ACHN (cell line): ENCODE results near the gene GXYLT2.

Experiments used
- DNase-seq: peaks from one replicate; pipeline ENCODE4 v3.0.0-alpha.2; 2015
- in situ Hi-C: cut with HindIII; loops from 2 replicates; pipeline ENCODE4 v1.10.0; 2017; ENCODE audit warnings: low sequenced_read_pairs, low pct_ligation_motif_present, low pct_unique_long_range_greater_than_20kb

Gene GXYLT2

DNA sequence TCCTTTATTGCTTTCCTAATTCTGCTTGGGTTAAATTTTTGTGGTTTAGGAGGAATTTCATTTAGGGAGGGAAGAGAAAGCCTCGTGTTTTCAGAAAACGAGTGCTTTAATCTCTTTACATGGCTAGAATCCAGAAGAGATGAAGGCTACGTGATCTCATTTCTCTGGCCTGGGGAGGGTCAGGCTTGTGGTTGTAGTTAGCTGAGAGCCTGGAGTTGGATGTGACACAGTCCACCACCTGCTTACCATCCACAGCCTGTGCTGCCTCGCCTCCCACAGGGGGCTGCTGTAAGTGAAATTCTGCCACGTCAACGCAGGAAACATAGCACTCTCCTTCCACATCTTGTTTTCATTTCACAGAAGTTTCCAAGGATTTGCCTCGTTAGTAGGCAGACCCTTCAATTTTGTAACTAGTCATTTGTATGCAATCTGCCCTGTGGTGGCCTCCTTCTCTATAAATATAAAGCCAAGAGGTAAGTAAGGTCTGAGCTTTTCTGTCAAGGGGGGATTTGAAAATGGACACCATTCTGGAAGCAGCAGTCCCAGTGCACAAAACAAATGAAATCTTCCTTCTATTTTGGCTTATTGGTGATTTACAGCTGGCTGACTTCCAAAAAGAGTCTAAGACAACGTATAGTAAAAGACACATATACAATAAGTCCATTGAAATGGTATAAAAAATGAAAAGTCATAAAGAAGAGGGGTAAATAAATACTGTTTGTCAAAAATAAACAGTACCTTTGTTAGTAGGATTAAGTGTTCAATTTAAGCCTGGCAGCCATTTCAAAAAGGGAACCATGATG is 3.4 kb downstream of the GXYLT2 start:
- peak; percentile 80 for DNase-seq
- in situ Hi-C loops = no loop called here

DNA sequence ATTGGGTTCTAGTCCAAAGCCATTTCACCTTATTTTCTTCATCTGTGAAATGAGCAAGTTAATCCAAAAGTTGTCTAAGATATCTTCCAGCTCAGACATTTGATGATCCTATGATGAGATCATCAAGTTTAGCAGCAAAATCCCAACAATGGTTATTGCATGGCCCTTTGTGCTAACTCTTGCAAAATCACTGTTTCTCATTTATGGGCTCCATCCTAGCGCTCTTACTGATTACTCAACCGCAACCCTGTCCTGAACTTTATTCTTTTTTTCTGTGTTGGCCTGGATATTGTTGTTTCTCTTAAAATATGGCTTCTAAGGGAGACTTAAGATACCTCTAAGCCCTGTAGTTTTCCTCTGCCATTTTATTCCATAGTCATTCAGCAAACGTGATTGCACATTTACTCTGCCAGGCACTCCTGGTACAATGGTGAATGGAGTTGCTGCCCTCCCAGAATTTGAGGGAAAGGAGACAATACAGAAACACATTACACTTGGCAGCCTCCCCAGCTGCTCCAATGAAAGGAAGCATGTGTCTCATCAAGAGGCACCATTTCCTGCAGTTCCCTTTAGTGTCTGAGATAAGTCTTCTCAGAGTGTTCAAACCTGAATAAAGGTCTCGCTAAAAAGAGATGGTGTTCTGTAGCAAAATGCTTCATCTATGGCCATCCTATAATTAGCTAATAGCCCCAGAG is 4.4 kb downstream of the GXYLT2 start:
- DNase-seq = no peak
- in situ Hi-C loops = no loop called here

DNA sequence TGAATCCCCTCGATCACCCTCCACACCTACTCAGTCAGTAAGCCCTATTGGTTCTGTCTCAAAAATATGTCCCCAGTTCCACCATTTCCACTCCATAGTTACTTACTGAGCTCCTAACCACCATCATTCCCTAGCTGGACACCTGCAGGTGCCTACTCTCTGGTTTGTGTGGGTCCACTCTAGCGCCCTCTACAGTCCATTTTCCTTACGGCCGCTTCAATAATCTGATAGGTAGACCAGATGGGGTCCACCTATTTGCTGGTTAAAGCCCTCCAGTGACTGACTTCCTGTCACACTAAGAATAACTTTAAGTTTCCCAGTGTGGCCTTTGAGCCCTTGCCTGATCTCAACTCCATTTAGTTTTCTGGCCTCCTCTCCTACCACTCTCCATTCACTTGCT is 5.0 kb downstream of the GXYLT2 start:
- in situ Hi-C loops = no loop called here
- peak; percentile 24 for DNase-seq

DNA sequence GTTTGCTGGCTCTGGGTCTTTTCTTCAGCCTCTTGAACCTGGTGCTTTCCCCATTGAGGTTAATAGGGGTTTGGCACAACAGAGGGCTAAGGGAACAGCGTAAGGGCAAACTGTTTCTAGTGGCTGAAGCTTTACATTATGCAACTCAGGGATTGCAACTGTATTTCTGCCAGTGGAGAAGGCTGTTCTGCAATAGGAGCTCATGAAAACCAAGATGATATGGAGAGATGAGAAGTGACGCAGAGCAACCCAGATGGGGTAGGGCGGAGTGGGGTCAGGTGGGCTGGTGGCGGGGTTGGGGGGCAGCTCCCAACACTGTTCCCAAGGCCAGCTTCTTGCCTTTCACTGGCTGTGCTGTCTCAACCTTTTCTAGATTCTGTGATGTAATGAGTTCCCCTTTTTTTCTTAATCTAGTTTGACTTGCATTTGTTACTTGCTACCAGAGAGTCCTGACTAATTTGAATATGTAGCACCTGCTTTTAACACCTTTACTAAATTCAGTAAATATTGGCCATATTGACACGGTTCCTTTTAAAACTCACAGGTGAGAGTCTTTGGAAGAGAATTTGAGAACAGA is 7.2 kb downstream of the GXYLT2 start:
- in situ Hi-C loops = no loop called here
- no peak for DNase-seq

DNA sequence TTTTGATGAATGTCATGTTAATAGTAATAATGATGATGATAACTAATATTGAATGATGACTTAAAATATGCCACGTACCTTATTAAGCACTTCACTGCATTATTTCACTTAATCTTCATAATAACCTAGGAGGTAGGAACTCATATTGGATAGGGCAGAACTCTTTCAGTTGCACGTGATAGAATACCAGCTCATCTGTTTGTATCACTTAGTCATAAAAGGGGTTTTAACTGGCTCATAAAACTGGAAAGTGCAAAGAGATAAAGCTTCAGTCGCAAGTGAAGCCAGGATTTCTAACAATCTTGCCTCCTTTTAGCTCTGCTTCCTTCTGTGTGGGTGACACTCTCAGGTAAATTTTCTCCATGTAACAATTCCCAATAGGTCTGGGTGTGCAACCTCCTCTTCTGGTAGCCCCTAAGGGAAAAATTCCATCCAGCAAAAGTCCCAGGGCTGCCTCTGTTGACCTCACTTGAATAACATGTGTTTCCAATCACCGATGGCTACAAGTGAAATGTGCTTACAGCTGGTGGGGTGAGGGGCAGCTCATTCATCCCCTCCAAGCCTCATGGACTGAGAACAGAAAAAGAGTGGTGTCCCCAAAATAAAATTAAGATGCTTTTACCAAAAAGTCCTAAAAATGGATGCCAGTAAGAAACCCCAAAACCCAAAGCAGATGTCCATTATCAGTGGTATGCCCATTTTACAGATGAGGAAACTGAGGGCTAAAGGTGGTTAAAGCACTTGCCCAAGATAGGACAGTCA is 9.3 kb downstream of the GXYLT2 start:
- in situ Hi-C loops = no loop called here
- no peak for DNase-seq

DNA sequence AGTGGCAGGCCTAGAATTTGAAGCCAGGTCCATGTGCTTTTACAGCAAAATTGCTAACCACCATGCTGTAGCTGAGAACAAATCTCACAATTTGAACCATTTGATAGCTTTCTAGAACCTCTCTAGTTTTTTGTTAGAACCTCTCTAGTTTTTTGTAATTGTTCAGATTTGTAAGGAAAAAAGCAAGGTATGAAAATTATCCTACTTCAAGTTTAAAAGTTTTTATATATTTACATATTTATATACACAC is 9.8 kb downstream of the GXYLT2 start:
- in situ Hi-C loops = no loop called here
- DNase-seq = no peak

DNA sequence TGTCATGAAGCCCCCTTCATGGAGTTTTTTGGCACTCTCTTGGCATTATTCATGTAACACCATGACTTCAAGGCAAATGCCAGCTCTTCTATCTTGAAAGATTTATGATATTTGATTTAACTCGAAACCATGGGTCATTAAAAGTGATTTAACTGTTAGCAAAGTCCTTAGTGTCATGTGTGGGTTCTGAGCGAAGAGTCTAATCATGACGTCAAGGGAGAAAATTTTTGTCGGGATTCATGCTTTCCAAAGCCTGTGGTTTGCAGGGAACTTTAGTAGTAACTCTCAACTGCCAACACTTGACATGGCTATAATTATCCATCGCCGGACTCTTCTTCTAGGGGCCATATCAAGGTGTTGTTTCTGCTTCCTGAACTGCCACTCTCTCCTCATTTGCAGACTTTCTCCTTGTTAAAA is 11.5 kb downstream of the GXYLT2 start:
- no peak for DNase-seq
- in situ Hi-C loops = no loop called here

DNA sequence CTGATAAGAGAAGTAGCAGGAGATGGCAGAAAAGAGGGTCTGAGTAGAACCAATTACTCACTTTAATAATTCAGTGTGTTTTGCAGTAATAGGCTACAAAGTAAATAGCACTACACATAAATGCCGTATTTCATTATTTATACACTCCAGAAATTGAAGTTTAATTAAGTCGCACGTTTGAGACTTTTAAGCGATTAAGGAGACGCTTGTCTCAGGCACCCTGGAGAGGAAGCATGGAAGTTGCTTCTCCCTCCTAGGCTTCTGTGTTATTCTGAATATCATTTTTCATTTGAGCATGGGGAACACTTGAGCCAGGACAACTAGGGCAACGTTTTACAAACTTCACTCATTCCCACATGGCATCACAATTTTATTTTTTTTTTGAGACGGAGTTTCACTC is 12.2 kb downstream of the GXYLT2 start:
- no peak for DNase-seq
- in situ Hi-C loops = no loop called here

DNA sequence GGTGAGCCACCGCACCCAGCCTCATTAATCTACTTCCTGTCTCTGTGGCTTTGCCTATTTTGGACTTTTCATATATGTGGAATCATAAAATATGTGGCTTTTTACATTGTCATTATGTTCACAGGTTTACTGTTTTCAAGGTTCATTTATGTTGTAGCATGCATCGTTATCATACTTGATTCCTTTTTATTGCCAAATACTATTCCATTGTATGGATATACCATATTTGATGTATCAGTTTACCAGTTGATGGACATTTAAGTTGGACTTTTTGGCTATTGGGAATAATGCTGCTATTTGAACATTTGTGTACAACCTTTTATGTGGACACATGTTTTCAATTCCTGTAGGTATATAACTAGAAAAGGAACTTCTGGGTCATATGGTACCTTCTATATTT is 14.0 kb downstream of the GXYLT2 start:
- DNase-seq = no peak
- in situ Hi-C loops = no loop called here

DNA sequence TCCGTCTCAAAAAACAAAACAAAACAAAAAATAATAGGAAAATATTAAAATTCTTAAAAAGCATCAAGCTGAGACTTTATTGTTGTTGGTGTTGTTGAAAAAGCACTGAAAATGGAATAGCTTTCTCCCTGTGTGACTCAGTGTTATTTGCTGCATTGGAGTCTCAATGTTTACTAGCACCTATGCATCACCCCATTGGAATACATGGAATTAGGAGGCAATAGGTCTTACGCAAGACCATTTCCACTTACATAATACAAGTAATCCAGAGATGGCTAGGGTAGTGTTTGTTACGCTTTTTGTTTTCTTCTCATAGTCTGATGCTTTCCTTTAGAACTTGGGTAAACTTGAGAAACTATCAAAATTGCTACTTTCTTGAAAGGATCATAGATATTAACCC is 15.2 kb downstream of the GXYLT2 start:
- no peak for DNase-seq
- in situ Hi-C loops = no loop called here

DNA sequence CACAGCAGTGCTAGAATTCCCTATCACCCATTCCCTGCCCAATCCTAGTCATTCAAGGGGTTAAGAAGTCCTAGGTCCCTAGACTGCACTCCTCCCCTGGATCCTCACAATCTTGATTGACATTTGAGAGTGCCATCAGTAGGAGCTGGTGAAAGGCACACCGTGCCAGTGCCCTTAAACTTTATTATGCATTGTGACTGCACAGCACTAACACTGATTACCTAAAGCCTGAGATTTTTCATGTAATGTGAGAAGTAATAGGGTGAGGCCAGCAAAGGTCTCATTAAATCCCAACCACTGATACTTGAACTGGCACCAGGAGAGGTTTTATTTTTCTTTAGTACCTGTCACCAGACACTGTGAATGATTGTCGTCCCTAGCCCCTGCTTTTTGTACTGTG is 16.3 kb downstream of the GXYLT2 start:
- DNase-seq = no peak
- in situ Hi-C loops = no loop called here

DNA sequence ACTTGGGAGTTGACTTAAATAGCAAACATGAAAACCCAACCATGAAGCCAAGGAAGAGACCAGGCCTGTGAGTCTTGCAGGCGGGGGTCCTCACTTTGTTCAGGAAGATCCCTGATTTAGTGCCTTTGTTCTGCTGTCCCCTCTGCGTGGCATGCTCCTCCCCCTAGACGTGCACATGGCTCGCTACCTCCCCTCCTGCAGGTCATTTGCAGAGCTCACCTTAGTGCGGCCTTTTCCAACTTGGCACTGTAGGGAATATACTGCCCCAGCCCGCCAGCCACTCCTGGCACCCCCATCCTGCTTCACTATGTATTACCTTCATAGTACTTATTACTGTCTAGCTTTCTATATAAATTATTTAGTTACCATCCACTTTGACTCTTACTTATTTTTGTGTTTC is 18.3 kb downstream of the GXYLT2 start:
- DNase-seq = no peak
- in situ Hi-C loops = no loop called here

DNA sequence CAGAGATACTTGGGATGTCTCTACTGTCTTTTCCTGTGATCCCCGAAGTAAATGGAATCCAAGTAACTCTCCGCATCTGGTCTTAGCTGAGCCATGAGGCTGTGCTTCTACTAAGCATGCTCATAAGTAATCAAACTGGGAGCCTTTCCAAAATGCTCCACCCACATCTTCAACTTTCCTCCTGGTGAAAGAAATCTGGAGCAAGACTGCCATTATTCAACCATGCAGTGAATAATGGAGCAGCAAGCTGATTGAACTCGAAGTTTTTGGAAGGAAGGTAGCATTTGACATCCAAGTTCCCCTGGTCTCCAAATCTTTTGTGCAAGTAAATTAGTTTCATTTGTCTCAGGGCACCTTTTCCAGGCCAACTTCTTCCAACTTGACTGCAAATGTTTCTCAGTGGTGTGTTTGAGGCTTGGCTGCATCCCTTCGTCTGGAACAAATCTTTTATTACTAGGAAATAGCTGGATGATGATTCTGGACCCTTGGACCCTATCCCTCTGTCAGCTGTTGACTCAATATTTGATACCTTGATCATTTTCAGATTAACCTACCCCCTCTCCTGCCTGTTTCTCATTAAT is 19.4 kb downstream of the GXYLT2 start:
- no peak for DNase-seq

DNA sequence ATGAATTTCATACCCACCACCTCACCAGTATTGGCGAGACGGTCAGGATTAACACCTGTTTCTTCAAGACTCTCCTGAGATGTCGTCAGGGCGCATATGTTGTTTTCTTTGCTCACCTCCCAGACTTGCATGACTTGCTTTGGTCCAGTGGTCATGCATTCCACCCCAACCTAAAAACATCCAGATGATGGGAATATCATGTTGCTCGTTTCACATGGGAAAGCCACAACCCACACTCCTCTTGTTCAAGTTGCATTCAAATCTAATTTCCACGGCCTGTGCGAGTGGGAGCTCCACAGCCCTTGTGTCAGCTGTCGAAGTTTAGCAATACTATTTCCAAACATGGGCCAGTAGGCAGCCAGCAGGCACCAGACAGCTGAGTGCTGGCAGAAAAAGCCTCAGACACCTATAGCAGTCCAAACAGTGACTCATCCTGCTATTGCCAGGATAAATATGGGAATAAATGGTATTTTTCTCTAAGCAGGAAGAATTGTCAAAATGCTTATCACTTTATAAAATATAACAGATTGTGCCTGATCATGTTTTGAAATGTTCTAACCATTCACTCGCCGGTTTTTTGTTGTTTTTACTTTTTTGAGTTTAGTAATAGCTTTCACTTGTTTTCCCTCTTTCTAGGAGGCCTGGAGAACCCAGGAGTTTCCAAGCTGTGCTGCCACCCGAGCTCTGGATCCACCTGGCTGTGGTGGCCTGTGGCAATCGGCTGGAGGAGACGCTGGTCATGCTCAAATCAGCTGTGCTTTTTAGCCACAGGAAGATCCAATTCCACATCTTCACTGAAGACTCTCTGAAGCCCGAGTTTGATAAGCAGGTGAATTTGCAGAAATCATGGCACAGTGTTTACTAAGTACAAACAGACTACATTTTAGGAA is 20.1 kb downstream of the GXYLT2 start:
- DNase-seq = peak; percentile 8
- in situ Hi-C loops = no loop called here

More for the DNA sequence above, 19.4 kb downstream of the GXYLT2 start:
- in situ Hi-C loops = no loop called here

DNA sequence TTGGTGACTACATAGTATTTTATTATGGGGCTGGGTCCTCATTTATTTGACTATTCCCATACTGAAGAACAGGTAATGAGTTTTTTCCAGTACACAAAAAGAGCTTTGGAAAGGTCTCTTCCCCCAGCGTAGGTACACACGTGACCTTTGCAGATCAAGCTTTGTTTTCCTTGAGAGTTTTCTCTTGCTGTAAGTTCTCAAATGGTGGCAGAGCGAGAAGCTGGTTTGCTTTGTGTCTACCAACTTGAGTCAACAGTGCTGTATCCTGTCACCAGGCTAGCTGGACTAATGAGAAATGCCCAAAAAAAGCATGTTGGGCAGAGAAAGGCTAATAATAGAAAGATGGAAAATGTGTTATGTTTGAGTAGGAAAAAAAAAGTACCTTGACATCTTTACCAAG is 21.7 kb downstream of the GXYLT2 start:
- DNase-seq = no peak
- in situ Hi-C loops = no loop called here

DNA sequence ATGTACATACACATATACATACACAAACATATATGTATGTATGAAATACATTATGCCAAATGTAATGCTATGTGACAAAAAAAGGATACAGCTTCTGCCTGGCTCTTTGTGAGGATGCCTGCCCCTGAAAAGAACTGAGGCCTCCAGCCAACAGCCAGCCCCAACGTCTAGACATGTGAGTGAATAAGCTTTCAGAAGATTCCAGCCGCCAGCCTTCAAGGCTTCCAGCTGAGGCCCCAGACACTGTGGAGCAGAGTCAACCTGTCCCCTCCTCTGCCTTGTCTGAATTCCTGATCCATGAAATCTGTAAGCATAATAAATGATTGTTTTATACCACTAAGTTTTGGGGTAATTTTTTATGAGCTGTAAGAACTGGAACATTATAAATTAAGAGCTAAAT is 24.7 kb downstream of the GXYLT2 start:
- no peak for DNase-seq
- in situ Hi-C loops = no loop called here

DNA sequence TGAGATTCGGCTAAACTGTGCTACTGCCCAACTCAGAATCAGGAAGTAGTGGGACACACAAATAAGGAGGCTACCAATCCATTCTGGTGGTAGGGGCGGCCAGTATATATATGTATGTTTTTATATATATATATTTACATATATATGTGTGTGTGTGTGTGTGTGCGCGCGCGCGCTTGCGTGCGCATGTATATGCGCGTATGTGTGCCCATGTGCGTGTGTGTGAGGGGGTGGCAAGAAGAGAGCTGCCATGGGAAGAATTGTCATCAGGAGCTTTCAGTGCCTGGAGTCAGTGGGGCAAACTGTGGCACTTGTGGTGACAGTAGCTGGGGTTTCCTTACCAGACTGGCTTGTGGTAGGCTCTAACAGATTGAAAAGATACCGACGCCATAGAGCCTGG is 26.5 kb downstream of the GXYLT2 start:
- no peak for DNase-seq
- in situ Hi-C loops = no loop called here

DNA sequence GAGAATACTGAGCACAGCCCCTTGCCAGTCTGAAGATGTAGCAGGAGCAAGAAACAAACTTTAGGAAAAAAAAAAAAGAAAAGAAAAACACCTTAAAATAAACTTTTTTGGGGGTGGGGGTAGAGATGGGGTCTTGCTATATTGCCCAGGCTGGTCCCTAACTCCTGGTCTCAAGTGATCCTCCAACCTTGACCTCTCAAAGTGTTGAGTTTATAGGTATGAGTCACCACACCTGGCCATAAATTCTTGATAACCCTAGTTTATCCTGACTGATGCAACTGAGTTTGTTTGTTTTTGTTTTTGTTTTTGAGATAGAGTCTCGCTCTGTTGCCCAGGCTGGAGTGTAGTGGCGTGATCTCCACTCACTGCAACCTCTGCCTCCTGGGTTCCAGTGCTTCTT is 28.4 kb downstream of the GXYLT2 start:
- in situ Hi-C loops = no loop called here
- DNase-seq = no peak
